Keratinocyte (primary cell): ENCODE measurements around the gene NDUFS1. TPM values are rescaled to one million over a fixed set of nuclear protein-coding genes. Genes with fewer than 3 reads are reported as not detected.

Experiments used
- DNase-seq: peaks from one replicate; pipeline ENCODE4 v3.0.0-alpha.2; 2011; ENCODE audit warnings: low read depth, missing footprints, low spot score
- FAIRE-seq: peaks from 2 replicates; lab custom pipeline; 2011; peaks lifted over from hg19 to GRCh38; lab: Jason Lieb, UNC
- H2AFZ ChIP-seq: 2 replicates; pipeline ENCODE4 v1.6.0; 2012; ENCODE audit warnings: low read length, control low read depth, inconsistent platforms; ENCODE audit not compliant: control insufficient read depth
- H3K27ac ChIP-seq: 2 replicates; pipeline ENCODE4 v1.5.1; 2011; ENCODE audit warnings: low read length; ENCODE audit not compliant: control insufficient read depth, insufficient read depth
- H3K27me3 ChIP-seq: 3 replicates; pipeline ENCODE4 v1.6.0; 2011; ENCODE audit warnings: low read length; ENCODE audit not compliant: control insufficient read depth, insufficient read depth; ENCODE audit errors: extremely low read depth
- H3K36me3 ChIP-seq, 2 experiments: 2 replicates in 1 of 2; 3 replicates in 1 of 2; pipeline ENCODE4 v1.5.1; 2011; ENCODE audit warnings: low read length in 2 of 2, mild to moderate bottlenecking in 1 of 2; ENCODE audit not compliant: control insufficient read depth in 2 of 2, insufficient read depth in 2 of 2; ENCODE audit errors: extremely low read depth in 1 of 2
- H3K4me1 ChIP-seq: 3 replicates; pipeline ENCODE4 v1.5.1; 2011; ENCODE audit warnings: low read length; ENCODE audit not compliant: control insufficient read depth, insufficient read depth; ENCODE audit errors: extremely low read depth
- H3K4me2 ChIP-seq: 3 replicates; pipeline ENCODE4 v1.6.0; 2011; ENCODE audit warnings: low read depth, low read length; ENCODE audit not compliant: control insufficient read depth, insufficient read depth; ENCODE audit errors: extremely low read depth
- H3K4me3 ChIP-seq, 3 experiments: fragments of 200-600 bp in 1 of 3; sonication (generic) in 1 of 3; 2 replicates in 2 of 3; 3 replicates in 1 of 3; pipeline ENCODE4 v1.5.1; 2011 to 2016; ENCODE audit warnings: low read length in 3 of 3, mild to moderate bottlenecking in 3 of 3, control low read depth in 2 of 3, inconsistent platforms in 1 of 3, low read depth in 1 of 3, mixed read lengths in 1 of 3, mixed run types in 1 of 3, moderate library complexity in 1 of 3; ENCODE audit not compliant: control insufficient read depth in 2 of 3, insufficient read depth in 2 of 3; ENCODE audit errors: extremely low read depth in 1 of 3
- H3K79me2 ChIP-seq: 2 replicates; pipeline ENCODE4 v1.6.0; 2012; ENCODE audit warnings: low read length; ENCODE audit not compliant: control insufficient read depth, insufficient read depth
- H3K9ac ChIP-seq: 3 replicates; pipeline ENCODE4 v1.6.0; 2011; ENCODE audit warnings: low read length; ENCODE audit not compliant: control insufficient read depth, insufficient read depth; ENCODE audit errors: extremely low read depth
- H3K9me1 ChIP-seq: 3 replicates; pipeline ENCODE4 v1.6.0; 2011; ENCODE audit warnings: low read length; ENCODE audit not compliant: control insufficient read depth, insufficient read depth; ENCODE audit errors: extremely low read depth
- H3K9me3 ChIP-seq: 2 replicates; pipeline ENCODE4 v1.5.1; 2012; ENCODE audit warnings: low read depth, low read length; ENCODE audit not compliant: control insufficient read depth
- H4K20me1 ChIP-seq: 3 replicates; pipeline ENCODE4 v1.6.0; 2011; ENCODE audit warnings: low read length; ENCODE audit not compliant: control insufficient read depth, insufficient read depth; ENCODE audit errors: extremely low read depth
- CTCF ChIP-seq, 3 experiments: IDR thresholded peaks in 1 of 3; conservative IDR thresholded peaks in 1 of 3; optimal IDR thresholded peaks in 1 of 3; 2 replicates in 2 of 3; 3 replicates in 1 of 3; pipeline versions ENCODE3 to v1.5.1; 2011; ENCODE audit warnings: low read length in 3 of 3, mild to moderate bottlenecking in 3 of 3, moderate library complexity in 2 of 3, control low read depth in 1 of 3, inconsistent platforms in 1 of 3; ENCODE audit not compliant: insufficient read depth in 2 of 3; ENCODE audit errors: extremely low read depth in 1 of 3
- EZH2 ChIP-seq: IDR thresholded peaks from one replicate; pipeline ENCODE4 v1.6.1; 2012; ENCODE audit warnings: inconsistent platforms, mild to moderate bottlenecking, low read length, moderate library complexity
- dilution Hi-C: fragments of 300-500 bp; cut with MboI; formaldehyde crosslinking; loops from one replicate; pipeline ENCODE4 v1.7.0; 2020; ENCODE audit warnings: low sequenced_read_pairs; ENCODE audit not compliant: extremely low pct_ligation_motif_present
- polyA plus RNA-seq, 5 experiments: library from polyadenylated mRNA; depleted of rRNA in 3 of 5; stranded (reverse) in 3 of 5; stranded (forward) in 1 of 5; unstranded in 1 of 5; fragments of >200 nt; gene quantifications; 1 replicate in 1 of 5; 2 replicates in 3 of 5; 3 replicates in 1 of 5; pipeline versions ENCODE4 v1.2.1 to v1.2.3, GENCODE V29; 2011 to 2012; ENCODE audit warnings: missing spikeins in 2 of 5, low read depth in 1 of 5, low replicate concordance in 1 of 5

The NDUFS1 gene
- polyA plus RNA-seq, 1 donor (not counting 4 experiments of a cell fraction or from before 2014, with no cell fraction given), result 83.7 TPM

- no peaks in the 10 kb centered on the region for H3K9me1 ChIP-seq
- FAIRE-seq (no peak), DNase-seq (no peak)
- no peak for TF ChIP-seq EZH2
- no peak for TF ChIP-seq CTCF (optimal IDR thresholded peaks at IDR 0.05 in 1 of 3, IDR thresholded peaks at IDR 0.05 in 1 of 3, conservative IDR thresholded peaks at IDR 0.05 in 1 of 3; ENCODE audit: extremely low read depth in 1 of 3, insufficient read depth in 2 of 3, low read length in 3 of 3)
- H3K9ac ChIP-seq, result no peak overlapping the region
- H3K4me1 ChIP-seq, result peaks cover 7% of the 10 kb centered on the region
- H3K27ac ChIP-seq, result no peak overlapping the region
- H3K4me2 ChIP-seq, result no peak overlapping the region
- dilution Hi-C loops, result no loop called here
- H3K36me3 ChIP-seq, result peaks cover 0 to 8% of the 10 kb centered on the region in 2 experiments
- peaks cover 63% of the 10 kb centered on the region for H3K79me2 ChIP-seq
- no peaks in the 10 kb centered on the region for H4K20me1 ChIP-seq
- no peak overlapping the region for H2AFZ ChIP-seq
- H3K9me3 ChIP-seq, result no peaks in the 10 kb centered on the region
- H3K27me3 ChIP-seq, result no peaks in the 10 kb centered on the region
- no peak overlapping the region for H3K4me3 ChIP-seq
Measured at GRCh38 chr2:206154197-206154596, 5.0 kb downstream of the NDUFS1 start.

DNA sequence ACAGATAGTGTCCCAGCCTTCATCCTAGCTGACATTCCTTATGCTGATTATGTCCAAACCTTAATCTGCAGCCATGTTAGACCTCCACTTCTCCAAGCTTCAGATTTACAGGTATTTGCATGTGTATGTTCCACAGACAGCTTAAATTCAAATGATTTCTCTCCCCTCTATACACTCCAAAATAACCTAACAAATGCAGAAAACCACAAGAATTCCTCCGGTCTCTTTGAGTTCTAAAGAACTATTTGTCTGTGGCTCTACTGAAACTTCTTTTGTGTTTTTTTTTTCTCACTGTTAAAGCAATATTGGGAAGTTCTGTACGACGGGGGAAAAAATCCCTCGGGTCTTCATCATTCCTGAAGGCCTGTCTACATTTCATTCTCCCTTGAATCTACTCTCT is 8.6 kb downstream of the NDUFS1 start:
- H3K9ac ChIP-seq, result no peak overlapping the region
- H3K79me2 ChIP-seq, result peaks cover 29% of the 10 kb centered on the region
- no peaks in the 10 kb centered on the region for H3K9me3 ChIP-seq
- dilution Hi-C loops, result no loop called here
- H3K27me3 ChIP-seq, result no peaks in the 10 kb centered on the region
- no peak overlapping the region for H3K27ac ChIP-seq
- DNase-seq (no peak), FAIRE-seq (no peak)
- no peaks in the 10 kb centered on the region for H4K20me1 ChIP-seq
- no peak overlapping the region for H2AFZ ChIP-seq
- peaks cover 3 to 22% of the 10 kb centered on the region in 2 experiments for H3K36me3 ChIP-seq
- H3K9me1 ChIP-seq, result no peaks in the 10 kb centered on the region
- TF ChIP-seq CTCF (optimal IDR thresholded peaks at IDR 0.05 in 1 of 3, IDR thresholded peaks at IDR 0.05 in 1 of 3, conservative IDR thresholded peaks at IDR 0.05 in 1 of 3; ENCODE audit: extremely low read depth in 1 of 3, insufficient read depth in 2 of 3, low read length in 3 of 3) (no peak), EZH2 (no peak)
- no peak overlapping the region for H3K4me2 ChIP-seq
- H3K4me1 ChIP-seq, result no peaks in the 10 kb centered on the region
- H3K4me3 ChIP-seq, result no peak overlapping the region
